ENCODE data around the gene POLG.

POLG gene

GRCh38 chr15:89345248-89345647, 10.6 kb upstream of the POLG start:
- no peak for ATAC-seq
- H3K4me3 Mint-ChIP-seq = no peak overlapping the region
- no peak overlapping the region for H3K27ac Mint-ChIP-seq

DNA sequence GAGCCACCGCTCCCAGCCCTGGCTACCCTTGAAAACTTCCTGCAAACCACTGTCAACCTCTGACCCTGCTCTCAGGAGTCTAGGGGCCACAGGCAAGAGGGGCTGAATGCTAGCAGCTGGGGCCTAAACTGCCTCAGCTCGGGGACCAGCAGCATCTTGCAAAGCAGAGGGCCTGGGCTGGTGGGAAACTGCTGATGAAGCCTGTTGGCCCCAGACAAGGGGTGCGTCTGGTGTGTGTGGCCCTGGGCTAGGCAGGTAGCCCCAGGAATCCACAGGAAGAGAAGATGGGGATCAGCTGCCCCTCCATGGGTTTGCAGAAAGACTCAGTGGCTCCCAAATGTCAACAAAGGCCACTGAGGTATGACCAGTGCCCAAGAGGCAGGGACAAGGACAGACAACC, 8.2 kb upstream of the POLG start:
- Mint-ChIP-seq H3K36me3 (no peaks in the 10 kb centered on the region), H3K9me3 (no peaks in the 10 kb centered on the region), H3K27ac (no peak overlapping the region), H3K4me1 (no peaks in the 10 kb centered on the region), H3K4me3 (no peak overlapping the region)
- DNase-seq (ENCODE audit: low spot score in 2 of 2) = no peak
- no peak for ATAC-seq

More at GRCh38 chr15:89345248-89345647, 10.6 kb upstream of the POLG start:
- Mint-ChIP-seq H3K4me1 (peaks cover 11% of the 10 kb centered on the region), H3K9me3 (no peaks in the 10 kb centered on the region), H3K36me3 (no peaks in the 10 kb centered on the region)
- DNase-seq (ENCODE audit: low spot score in 2 of 2) = no peak

GRCh38 chr15:89341316-89342005, 6.8 kb upstream of the POLG start:
- no peak for ATAC-seq
- Mint-ChIP-seq H3K4me1 (peaks cover 6% of the 10 kb centered on the region), H3K4me3 (no peak overlapping the region), H3K9me3 (no peaks in the 10 kb centered on the region), H3K27ac (no peak overlapping the region), H3K36me3 (no peaks in the 10 kb centered on the region)
- no peak for DNase-seq (ENCODE audit: low spot score in 2 of 2)

DNA sequence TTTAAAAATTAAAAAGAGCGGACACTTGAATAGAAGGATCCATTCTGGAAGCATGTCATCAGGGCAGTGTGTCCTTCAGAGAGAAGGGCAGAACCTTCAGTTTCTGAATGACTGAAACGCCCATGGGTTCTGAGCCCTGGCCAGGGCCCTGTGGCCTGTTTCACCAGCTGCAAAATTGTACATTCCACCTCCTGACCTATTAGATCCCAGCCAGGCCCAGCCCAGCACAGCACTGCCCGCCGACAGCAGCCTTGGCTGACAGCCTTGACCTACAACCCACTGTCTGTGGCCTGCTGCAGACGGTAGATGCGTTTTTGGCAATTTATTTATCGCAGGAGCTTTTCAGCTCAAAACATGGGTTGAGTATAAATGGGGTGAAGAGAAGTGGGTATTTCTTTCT, 5.9 kb upstream of the POLG start:
- no peak overlapping the region for H3K27ac Mint-ChIP-seq
- H3K36me3 Mint-ChIP-seq = peaks cover 5% of the 10 kb centered on the region
- H3K9me3 Mint-ChIP-seq = no peaks in the 10 kb centered on the region
- H3K4me1 Mint-ChIP-seq = peaks cover 9% of the 10 kb centered on the region
- no peak overlapping the region for H3K4me3 Mint-ChIP-seq
- ATAC-seq (no peak), DNase-seq (ENCODE audit: low spot score in 2 of 2) (no peak)

GRCh38 chr15:89338036-89338435, 3.4 kb upstream of the POLG start:
- Mint-ChIP-seq H3K36me3 (peaks cover 28% of the 10 kb centered on the region), H3K4me3 (no peak overlapping the region), H3K9me3 (no peaks in the 10 kb centered on the region), H3K27ac (no peak overlapping the region), H3K4me1 (peaks cover 20% of the 10 kb centered on the region)
- DNase-seq (ENCODE audit: low spot score in 2 of 2) (no peak), ATAC-seq (no peak)

- peak overlapping the region; percentile 84 for H3K4me3 Mint-ChIP-seq
- DNase-seq (ENCODE audit: low spot score in 2 of 2) (no peak), ATAC-seq (peak; percentile 0)
- H3K4me1 Mint-ChIP-seq = peaks cover 45% of the 10 kb centered on the region
- H3K27ac Mint-ChIP-seq = peak overlapping the region; percentile 100
- no peaks in the 10 kb centered on the region for H3K9me3 Mint-ChIP-seq
- H3K36me3 Mint-ChIP-seq = peaks cover 54% of the 10 kb centered on the region
Measured at GRCh38 chr15:89335298-89336041, 846 bp upstream of the POLG start.

DNA sequence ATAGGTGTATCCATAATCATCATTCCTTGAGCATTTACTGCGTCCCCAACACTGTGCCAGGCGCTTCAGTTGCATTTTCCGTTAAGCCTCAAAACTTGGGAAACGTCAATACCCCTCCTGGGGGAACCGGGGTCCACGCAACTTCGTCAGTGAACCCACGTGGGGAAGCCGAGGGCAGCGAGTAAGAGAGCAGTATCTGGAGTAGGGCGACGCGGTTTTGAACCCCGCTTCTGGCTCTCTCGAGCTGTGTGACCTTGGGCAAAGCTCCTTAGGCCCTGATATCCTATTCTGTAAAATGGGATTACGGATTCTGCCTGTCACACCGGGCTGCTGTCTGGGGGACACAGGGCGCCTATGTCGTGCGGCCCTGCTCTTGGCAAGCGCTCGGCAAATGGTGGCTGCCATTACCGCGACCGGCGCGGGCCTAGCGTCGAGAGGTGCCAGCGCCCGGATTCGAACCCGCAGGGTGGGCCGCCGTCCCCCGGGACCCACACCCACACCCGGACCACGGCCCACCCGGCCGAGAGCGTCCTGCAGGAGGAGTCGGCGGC, 590 bp downstream of the POLG start:
- Mint-ChIP-seq H3K36me3 (peaks cover 68% of the 10 kb centered on the region), H3K4me1 (peaks cover 59% of the 10 kb centered on the region), H3K9me3 (no peaks in the 10 kb centered on the region), H3K4me3 (peak overlapping the region; percentile 84), H3K27ac (peak overlapping the region; percentile 100)
- ATAC-seq (no peak), DNase-seq (ENCODE audit: low spot score in 2 of 2) (no peak)

DNA sequence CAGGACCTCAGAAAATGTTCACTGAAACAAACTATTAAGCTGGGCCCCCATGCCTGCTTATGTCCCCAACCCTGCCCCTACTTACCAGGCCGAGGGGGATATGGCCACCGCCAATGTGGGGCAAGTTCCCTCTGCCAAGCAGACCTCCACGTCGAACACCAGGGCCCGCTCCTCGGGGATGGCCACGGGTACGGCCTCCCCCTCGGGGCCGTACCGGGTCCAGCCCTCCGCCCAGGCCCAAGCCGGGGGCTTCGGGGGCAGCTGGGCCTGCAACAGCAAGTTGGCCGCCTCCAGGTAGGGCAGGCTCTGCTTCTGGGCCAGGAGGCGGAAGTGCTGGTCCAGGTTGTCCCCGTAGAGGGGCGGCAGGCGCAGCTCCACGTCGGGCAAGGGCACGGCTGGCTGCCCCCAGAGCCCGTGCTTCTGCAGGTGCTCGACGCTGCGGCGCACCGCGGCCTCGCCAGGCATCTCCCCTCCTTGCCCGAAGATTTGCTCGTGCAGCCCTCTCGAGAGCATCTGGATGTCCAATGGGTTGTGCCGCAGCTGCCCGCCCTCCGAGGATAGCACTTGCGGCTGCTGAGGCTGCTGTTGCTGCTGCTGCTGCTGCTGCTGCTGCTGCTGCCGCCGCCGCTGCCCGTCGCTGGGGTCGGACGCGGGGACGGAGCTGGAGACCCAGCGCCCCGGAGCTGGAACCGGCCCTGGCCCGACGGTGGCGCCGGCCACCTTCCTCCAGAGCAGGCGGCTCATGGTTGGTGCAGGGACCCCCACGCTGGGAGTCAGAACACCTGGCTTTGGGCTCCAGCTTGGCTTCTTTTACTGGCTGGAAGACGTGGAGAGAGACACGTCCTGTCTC, 1.4 kb downstream of the POLG start:
- no peak for DNase-seq (ENCODE audit: low spot score in 2 of 2)
- Mint-ChIP-seq H3K27ac (peak overlapping the region; percentile 100), H3K9me3 (no peaks in the 10 kb centered on the region), H3K4me3 (peak overlapping the region; percentile 84), H3K4me1 (peaks cover 62% of the 10 kb centered on the region), H3K36me3 (peaks cover 76% of the 10 kb centered on the region)
- ATAC-seq = no peak

DNA sequence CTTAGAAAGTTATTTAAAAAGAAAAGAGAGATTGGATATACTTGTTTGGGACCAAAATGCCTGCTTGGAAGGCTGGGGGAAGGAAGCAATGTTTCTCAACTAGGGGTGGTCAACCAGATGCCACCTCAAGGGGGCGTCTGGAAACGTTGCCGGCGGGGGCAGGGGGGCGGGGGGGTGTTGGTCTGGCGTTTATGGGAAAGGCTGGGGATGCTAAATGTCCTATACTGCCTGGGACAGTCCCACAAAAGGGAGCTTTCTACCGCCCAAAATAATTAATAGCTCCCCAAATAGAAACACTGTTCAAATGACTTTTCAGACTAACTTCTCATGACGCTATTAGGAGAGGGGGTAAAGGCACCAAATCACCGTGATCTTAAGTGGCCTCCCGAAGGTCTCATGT, 2.2 kb downstream of the POLG start:
- no peak for ATAC-seq
- H3K4me1 Mint-ChIP-seq = peaks cover 62% of the 10 kb centered on the region
- no peak for DNase-seq (ENCODE audit: low spot score in 2 of 2)
- peak overlapping the region; percentile 69 for H3K27ac Mint-ChIP-seq
- H3K9me3 Mint-ChIP-seq = no peaks in the 10 kb centered on the region
- H3K4me3 Mint-ChIP-seq = peak overlapping the region; percentile 84
- H3K36me3 Mint-ChIP-seq = peaks cover 84% of the 10 kb centered on the region

- peak overlapping the region; percentile 84 for H3K4me3 Mint-ChIP-seq
- peaks cover 62% of the 10 kb centered on the region for H3K4me1 Mint-ChIP-seq
- H3K27ac Mint-ChIP-seq = peak overlapping the region; percentile 83
- DNase-seq (ENCODE audit: low spot score in 2 of 2) (no peak), ATAC-seq (no peak)
- peaks cover 98% of the 10 kb centered on the region for H3K36me3 Mint-ChIP-seq
- no peaks in the 10 kb centered on the region for H3K9me3 Mint-ChIP-seq
Measured at GRCh38 chr15:89330881-89331595, 3.6 kb downstream of the POLG start.

GRCh38 chr15:89330119-89330518, 4.5 kb downstream of the POLG start:
- ATAC-seq (no peak), DNase-seq (ENCODE audit: low spot score in 2 of 2) (no peak)
- Mint-ChIP-seq H3K9me3 (no peaks in the 10 kb centered on the region), H3K36me3 (peaks cover 98% of the 10 kb centered on the region), H3K27ac (peak overlapping the region; percentile 83), H3K4me1 (peaks cover 56% of the 10 kb centered on the region), H3K4me3 (peak overlapping the region; percentile 84)

- H3K9me3 Mint-ChIP-seq = no peaks in the 10 kb centered on the region
- DNase-seq (ENCODE audit: low spot score in 2 of 2) (no peak), ATAC-seq (peak; percentile 72)
- H3K36me3 Mint-ChIP-seq = peaks cover 98% of the 10 kb centered on the region
- H3K4me1 Mint-ChIP-seq = peaks cover 56% of the 10 kb centered on the region
- peak overlapping the region; percentile 84 for H3K4me3 Mint-ChIP-seq
- H3K27ac Mint-ChIP-seq = peak overlapping the region; percentile 83
Measured at GRCh38 chr15:89329329-89330084, 5.1 kb downstream of the POLG start.

GRCh38 chr15:89328398-89329254, 6.0 kb downstream of the POLG start:
- Mint-ChIP-seq H3K36me3 (peaks cover 100% of the 10 kb centered on the region), H3K4me1 (peaks cover 59% of the 10 kb centered on the region), H3K9me3 (no peaks in the 10 kb centered on the region), H3K27ac (peak overlapping the region; percentile 83), H3K4me3 (peak overlapping the region; percentile 84)
- DNase-seq (ENCODE audit: low spot score in 2 of 2) = no peak
- ATAC-seq = no peak
